Lung (tissue), 12 donors: Measurements from ENCODE around the gene PIRT. TPM values are rescaled to one million over a fixed set of nuclear protein-coding genes. Genes with fewer than 3 reads are reported as not detected.

Experiments
- ATAC-seq: fragments of 200-7000 bp; cut with Tn5 transposase; one replicate; pipeline ENCODE4 v1.9.1; 2020; ENCODE audit warnings: moderate number of reproducible peaks; ENCODE audit not compliant: insufficient read depth, low FRiP score
- DNase-seq, 3 donors: peaks; one replicate each; pipeline ENCODE4 v3.0.0-alpha.2; 2013 to 2017
- H3K27ac ChIP-seq, 2 donors: one replicate each; pipeline ENCODE4 v1.5.1; 2013; ENCODE audit warnings: mild to moderate bottlenecking in 2 of 2, moderate library complexity in 2 of 2, control low read depth in 1 of 2, inconsistent platforms in 1 of 2, low read depth in 1 of 2, low read length in 1 of 2
- H3K27me3 ChIP-seq, 3 donors: one replicate each; pipeline ENCODE4 v1.5.1; 2013; ENCODE audit warnings: low read length in 2 of 3; ENCODE audit not compliant: control insufficient read depth in 3 of 3, insufficient read depth in 3 of 3
- H3K36me3 ChIP-seq, 4 donors: one replicate each; pipeline ENCODE4 v1.5.1; 2013; ENCODE audit warnings: low read length in 4 of 4, mild to moderate bottlenecking in 1 of 4, moderate library complexity in 1 of 4; ENCODE audit not compliant: control insufficient read depth in 4 of 4, insufficient read depth in 4 of 4
- H3K4me1 ChIP-seq, 5 donors: one replicate each; pipeline ENCODE4 v1.5.1; 2013; ENCODE audit warnings: low read length in 5 of 5, mild to moderate bottlenecking in 2 of 5, moderate library complexity in 1 of 5; ENCODE audit not compliant: control insufficient read depth in 5 of 5, insufficient read depth in 5 of 5
- H3K4me3 ChIP-seq: one replicate; pipeline ENCODE4 v1.5.1; 2013; ENCODE audit warnings: mild to moderate bottlenecking, control low read depth, moderate library complexity
- H3K9ac ChIP-seq, 2 donors: one replicate each; pipeline ENCODE4 v1.5.1; 2013; ENCODE audit warnings: low read length in 2 of 2, control low read depth in 1 of 2; ENCODE audit not compliant: insufficient read depth in 1 of 2
- H3K9me3 ChIP-seq, 4 donors: one replicate each; pipeline ENCODE4 v1.5.1; 2013; ENCODE audit warnings: low read length in 3 of 4, mild to moderate bottlenecking in 1 of 4, moderate library complexity in 1 of 4; ENCODE audit not compliant: control insufficient read depth in 4 of 4, insufficient read depth in 3 of 4
- WGBS, 2 donors: extraction: QIAGEN DNeasy Blood & Tissue Kit; methylation state at CpG; one replicate each; pipeline ENCODE4 v1.1.7; 2013; 5-methylcytosine and 5-hydroxymethylcytosine counted together
- polyA plus RNA-seq, 2 donors: library from polyadenylated mRNA; stranded (reverse); fragments of 200-250 nt; gene quantifications; one replicate each; pipeline ENCODE4 v1.2.1, GENCODE V29; 2013
- total RNA-seq, 2 donors: library from RNA; depleted of rRNA in 1 of 2; stranded (reverse); fragments of >200 nt in 1 of 2; gene quantifications; one replicate each; pipeline ENCODE4 v1.2.1, GENCODE V29; 2014 to 2021
- TF ChIP-seq, protein P1 (sequence below): IDR thresholded peaks from 2 replicates; pipeline ENCODE4 v1.5.1; 2012; ENCODE audit warnings: mild to moderate bottlenecking; ENCODE audit errors: control extremely low read depth, extremely low read depth
- donor health status: control.
- donor health status: control.
- donor health status: Bipolar disorder and iron deficiency.
- donor health status: healthy.
- donor health status: DM: yes; HTN: yes; CAD: no.

The PIRT gene
- total and polyA plus RNA-seq, 4 donors, result 0.26 TPM; not detected in 3

GRCh38 chr17:10803830-10804475 lies 33.9 kb downstream of the PIRT start, which contains the start of gene TMEM238L:
TSS of gene TMEM238L (minus strand) at chr17:10804099. CDS start at chr17:10803963, 136 bp downstream.
- DNase-seq (no peak), ATAC-seq (no peak)
- Histone ChIP-seq H3K9ac (no peak within 1 kb of the TSS), H3K4me1 (peaks cover 0 to 5% (median 2%) of the 10 kb centered on the region in 5 donors), H3K9me3 (no peaks in the 10 kb centered on the region), H3K27me3 (no peaks in the 10 kb centered on the region), H3K27ac (no peak within 1 kb of the TSS), H3K36me3 (no peaks in the 10 kb centered on the region), H3K4me3 (no peak within 1 kb of the TSS)
- WGBS, 2 donors, result 81 to 87% methylated on average over 16 of the region's 16 CpGs
- TF ChIP-seq, protein P1, sequence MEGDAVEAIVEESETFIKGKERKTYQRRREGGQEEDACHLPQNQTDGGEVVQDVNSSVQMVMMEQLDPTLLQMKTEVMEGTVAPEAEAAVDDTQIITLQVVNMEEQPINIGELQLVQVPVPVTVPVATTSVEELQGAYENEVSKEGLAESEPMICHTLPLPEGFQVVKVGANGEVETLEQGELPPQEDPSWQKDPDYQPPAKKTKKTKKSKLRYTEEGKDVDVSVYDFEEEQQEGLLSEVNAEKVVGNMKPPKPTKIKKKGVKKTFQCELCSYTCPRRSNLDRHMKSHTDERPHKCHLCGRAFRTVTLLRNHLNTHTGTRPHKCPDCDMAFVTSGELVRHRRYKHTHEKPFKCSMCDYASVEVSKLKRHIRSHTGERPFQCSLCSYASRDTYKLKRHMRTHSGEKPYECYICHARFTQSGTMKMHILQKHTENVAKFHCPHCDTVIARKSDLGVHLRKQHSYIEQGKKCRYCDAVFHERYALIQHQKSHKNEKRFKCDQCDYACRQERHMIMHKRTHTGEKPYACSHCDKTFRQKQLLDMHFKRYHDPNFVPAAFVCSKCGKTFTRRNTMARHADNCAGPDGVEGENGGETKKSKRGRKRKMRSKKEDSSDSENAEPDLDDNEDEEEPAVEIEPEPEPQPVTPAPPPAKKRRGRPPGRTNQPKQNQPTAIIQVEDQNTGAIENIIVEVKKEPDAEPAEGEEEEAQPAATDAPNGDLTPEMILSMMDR, result no peak

DNA sequence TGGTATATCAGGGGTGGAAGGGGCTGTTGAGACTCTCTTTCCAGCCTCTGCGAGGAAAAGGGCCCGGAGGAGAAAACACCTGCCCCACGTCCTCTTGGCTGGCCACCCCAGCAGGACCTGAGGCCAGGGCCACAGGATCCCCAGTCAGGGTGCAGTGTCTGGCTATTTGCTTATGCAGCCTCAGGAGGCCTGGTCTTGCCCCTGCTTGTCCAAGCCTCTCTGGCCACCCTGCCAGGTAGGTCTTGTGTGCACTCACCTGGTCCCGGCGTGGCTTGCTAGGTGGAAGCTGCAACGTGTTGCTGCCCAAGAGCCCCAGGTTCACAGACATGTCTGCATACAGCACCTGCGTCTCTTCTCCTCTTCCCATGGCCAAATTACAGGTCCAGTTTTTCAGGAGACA lies 34.5 kb downstream of the PIRT start:
- Histone ChIP-seq H3K4me1 (peaks cover 0 to 5% (median 3%) of the 10 kb centered on the region in 5 donors), H3K36me3 (no peaks in the 10 kb centered on the region), H3K27me3 (no peaks in the 10 kb centered on the region), H3K27ac (no peak overlapping the region), H3K4me3 (no peak overlapping the region), H3K9ac (no peak overlapping the region), H3K9me3 (no peaks in the 10 kb centered on the region)
- TF ChIP-seq, protein P1, result no peak
- 94 to 97% methylated on average over 7 of the region's 7 CpGs for WGBS, 2 donors
- ATAC-seq (no peak), DNase-seq (no peak)

DNA sequence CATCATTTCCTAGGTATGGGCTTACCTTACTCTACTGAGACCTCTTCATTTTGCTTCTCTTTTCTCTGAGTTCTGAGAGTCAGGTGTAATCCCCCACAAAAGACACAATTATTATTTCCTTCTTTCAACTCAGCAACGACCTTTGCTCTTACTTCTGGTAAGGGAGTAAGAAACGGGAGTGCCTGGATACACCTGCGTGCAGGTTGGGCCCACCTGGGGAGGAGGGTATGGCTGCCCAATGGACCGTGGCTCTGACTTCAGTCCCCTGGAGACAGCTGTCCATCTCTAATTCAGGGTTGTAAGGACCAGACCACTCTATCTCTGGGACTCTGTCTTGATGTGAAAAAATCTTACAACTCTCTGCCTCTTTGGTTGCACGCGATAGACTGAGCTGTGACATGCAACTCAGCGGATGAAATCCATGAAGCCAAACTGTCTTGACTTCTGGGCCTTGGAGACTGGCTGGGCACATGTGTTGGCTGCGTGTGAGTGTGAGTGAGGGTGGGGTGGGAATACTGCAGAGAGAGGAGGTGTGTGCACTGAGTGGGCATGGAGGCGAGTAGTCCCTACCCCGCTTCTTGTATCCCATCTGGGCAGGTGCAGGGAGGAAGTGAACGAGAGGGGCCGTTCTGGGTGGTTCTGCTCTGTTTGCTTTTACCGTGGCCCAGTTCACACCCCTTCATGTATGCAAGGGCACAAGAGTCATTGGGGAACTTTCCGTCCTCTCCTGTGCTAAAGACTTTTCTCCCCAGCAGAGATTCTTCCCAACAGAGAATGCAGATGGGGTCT lies 35.2 kb downstream of the PIRT start:
- no peaks in the 10 kb centered on the region for H3K9me3 ChIP-seq
- no peak overlapping the region for H3K27ac ChIP-seq
- no peaks in the 10 kb centered on the region for H3K36me3 ChIP-seq
- no peak for ATAC-seq
- no peak for DNase-seq
- WGBS, 2 donors, result 83 to 85% methylated on average over 14 of the region's 14 CpGs
- no peak overlapping the region for H3K4me3 ChIP-seq
- H3K9ac ChIP-seq, result no peak overlapping the region
- TF ChIP-seq, protein P1, result no peak
- H3K4me1 ChIP-seq, result peaks cover 0 to 12% (median 4%) of the 10 kb centered on the region in 5 donors
- no peaks in the 10 kb centered on the region for H3K27me3 ChIP-seq
